Breast epithelium (tissue), 3 donors: ENCODE measurements around the gene USP34.

ENCODE experiments used
- CTCF ChIP-seq, 3 donors: fragments of 450-650 bp; IDR thresholded peaks; one replicate each; pipeline ENCODE4 v1.5.1; 2016 to 2017; ENCODE audit warnings: antibody characterized with exemption in 3 of 3, mild to moderate bottlenecking in 3 of 3, moderate library complexity in 3 of 3
- POLR2A ChIP-seq: fragments of 450-650 bp; IDR thresholded peaks from one replicate; pipeline ENCODE4 v1.6.1; 2016; ENCODE audit warnings: antibody characterized with exemption, mild to moderate bottlenecking, moderate library complexity
- POLR2AphosphoS5 ChIP-seq, 3 donors: sonication (generic); formaldehyde crosslinking; IDR thresholded peaks; one replicate each; pipeline ENCODE4 v1.6.1; 2017; ENCODE audit warnings: antibody characterized with exemption in 3 of 3

GRCh38 chr2:61182059-61182383, 288.9 kb downstream of the USP34 start:
- TF ChIP-seq CTCF (IDR thresholded peaks at IDR 0.05) (no peak), POLR2A (no peak), POLR2AphosphoS5 (IDR thresholded peaks at IDR 0.05) (no peak)
